BJ (cell line): ENCODE measurements around the gene POU4F3. TPM values are rescaled to one million over a fixed set of nuclear protein-coding genes. Genes with fewer than 3 reads are reported as not detected.

Experiments used
- CTCF ChIA-PET: fragments of 350-600 bp; formaldehyde crosslinking; extraction: SDS; loops from one replicate; lab custom pipeline; 2021; ENCODE audit warnings: antibody characterized with exemption, inconsistent platforms; lab: Yijun Ruan, JAX
- POLR2A ChIA-PET: fragments of 300-600 bp; sonication (Branson Sonifier 250); formaldehyde crosslinking; extraction: SDS; loops from one replicate; lab custom pipeline; 2021; ENCODE audit warnings: antibody characterized with exemption; lab: Charles Lee
- DNase-seq: peaks from one replicate; pipeline ENCODE4 v3.0.0-alpha.2; 2011; ENCODE audit warnings: low read depth
- H3K27me3 ChIP-seq: 2 replicates; pipeline ENCODE4 v1.6.0; 2011; ENCODE audit warnings: low read length; ENCODE audit not compliant: control insufficient read depth, insufficient read depth
- H3K36me3 ChIP-seq: 2 replicates; pipeline ENCODE4 v1.5.1; 2011; ENCODE audit warnings: low read length; ENCODE audit not compliant: control insufficient read depth, insufficient read depth
- H3K4me3 ChIP-seq: 2 replicates; pipeline ENCODE4 v1.5.1; 2011; ENCODE audit warnings: low read depth, mild to moderate bottlenecking, control low read depth, low read length
- CTCF ChIP-seq: IDR thresholded peaks from 2 replicates; pipeline ENCODE4 v1.5.1; 2011; ENCODE audit warnings: low read depth, mild to moderate bottlenecking, control low read depth, inconsistent platforms, low read length, moderate library complexity; ENCODE audit not compliant: insufficient read depth
- polyA plus RNA-seq: library from polyadenylated mRNA; depleted of rRNA; stranded (reverse); fragments of >200 nt; gene quantifications from 2 replicates; pipeline ENCODE4 v1.2.3, GENCODE V29; 2011

POU4F3 gene
- polyA plus RNA-seq, 1 experiment: 0.04 TPM

- ChIA-PET CTCF (no interaction called here), POLR2A (no interaction called here)
- no peaks in the 10 kb centered on the region for H3K36me3 ChIP-seq
- DNase-seq: no peak
- H3K4me3 ChIP-seq: no peak overlapping the region
- peaks cover 65% of the 10 kb centered on the region for H3K27me3 ChIP-seq
- TF ChIP-seq CTCF: no peak
Observed at GRCh38 chr5:146342882-146343865, 4.5 kb downstream of the POU4F3 start.

- TF ChIP-seq CTCF: no peak
- H3K36me3 ChIP-seq: no peaks in the 10 kb centered on the region
- POLR2A ChIA-PET: no interaction called here
- CTCF ChIA-PET: no interaction called here
- peaks cover 59% of the 10 kb centered on the region for H3K27me3 ChIP-seq
- H3K4me3 ChIP-seq: no peak overlapping the region
- no peak for DNase-seq
Observed at GRCh38 chr5:146344155-146345118, 5.8 kb downstream of the POU4F3 start.

- ChIA-PET POLR2A (no interaction called here), CTCF (no interaction called here)
- H3K36me3 ChIP-seq: no peaks in the 10 kb centered on the region
- TF ChIP-seq CTCF: no peak
- no peak overlapping the region for H3K4me3 ChIP-seq
- peaks cover 52% of the 10 kb centered on the region for H3K27me3 ChIP-seq
- no peak for DNase-seq
Observed at GRCh38 chr5:146345240-146345577, 6.6 kb downstream of the POU4F3 start.

GRCh38 chr5:146345578-146346366 is 7.1 kb downstream of the POU4F3 start:
- Histone ChIP-seq H3K36me3 (no peaks in the 10 kb centered on the region), H3K4me3 (no peak overlapping the region), H3K27me3 (peaks cover 46% of the 10 kb centered on the region)
- CTCF ChIA-PET: no interaction called here
- POLR2A ChIA-PET: no interaction called here
- no peak for TF ChIP-seq CTCF
- no peak for DNase-seq
